C4-2B (cell line): ENCODE data around the gene TMUB1.

Source experiments
- CTCF ChIP-seq: fragments of 450-650 bp; conservative IDR thresholded peaks from 2 replicates; pipeline ENCODE4 v1.5.1; 2017; ENCODE audit warnings: mild to moderate bottlenecking
- ZFX ChIP-seq: fragments of 450-650 bp; IDR thresholded peaks from 2 replicates; pipeline ENCODE4 v1.6.1; 2017

GRCh38 chr7:151071032-151071866, 12.0 kb downstream of the TMUB1 start:
- TF ChIP-seq CTCF, result no peak
- TF ChIP-seq ZFX, result no peak
